OCI-LY7 (cell line): ENCODE data around the gene KCNIP1. TPM values are rescaled to one million over a fixed set of nuclear protein-coding genes. Genes with fewer than 3 reads are reported as not detected.

Source experiments
- BruUV-seq: library from RNA; stranded (reverse); fragments of 400-500 nt; replicated peaks from 2 replicates; lab custom pipeline; 2021; lab: Mats Ljungman, UMichigan
- CTCF ChIA-PET: fragments of 300-600 bp; sonication (Branson Sonifier 250); formaldehyde crosslinking; loops from one replicate; lab custom pipeline; 2022; ENCODE audit warnings: antibody characterized with exemption; ENCODE audit not compliant: unreplicated experiment; lab: Charles Lee
- POLR2A ChIA-PET: fragments of 300-600 bp; sonication (Branson Sonifier 250); formaldehyde crosslinking; loops from one replicate; lab custom pipeline; 2022; ENCODE audit warnings: antibody characterized with exemption; lab: Charles Lee
- DNase-seq: peaks from one replicate; pipeline ENCODE4 v3.0.0-alpha.2; 2015; ENCODE audit warnings: low spot score
- H2AFZ ChIP-seq: fragments of 200-600 bp; sonication (generic), shearing (Covaris generic); 2 replicates; pipeline ENCODE4 v1.6.1; 2014; ENCODE audit warnings: mild to moderate bottlenecking, antibody characterized with exemption, low read length, moderate library complexity
- H3K27ac ChIP-seq: fragments of 200-600 bp; sonication (generic); 2 replicates; pipeline ENCODE4 v1.5.1; 2014; ENCODE audit warnings: mixed run types, low read depth, mild to moderate bottlenecking, moderate library complexity, low read length, inconsistent platforms; ENCODE audit not compliant: poor library complexity, severe bottlenecking
- H3K36me3 ChIP-seq: fragments of 200-600 bp; sonication (generic); 2 replicates; pipeline ENCODE4 v1.6.1; 2014; ENCODE audit warnings: mild to moderate bottlenecking, antibody characterized with exemption, low read length, moderate library complexity, mixed read lengths; ENCODE audit not compliant: insufficient read depth
- H3K4me1 ChIP-seq: fragments of 200-600 bp; sonication (generic); 2 replicates; pipeline ENCODE4 v1.5.1; 2014; ENCODE audit warnings: mild to moderate bottlenecking, low read length; ENCODE audit not compliant: insufficient read depth, poor library complexity, severe bottlenecking
- H3K4me2 ChIP-seq: fragments of 200-600 bp; sonication (generic); 2 replicates; pipeline ENCODE4 v1.6.1; 2014; ENCODE audit warnings: mild to moderate bottlenecking, low read length
- H3K4me3 ChIP-seq: fragments of 200-600 bp; sonication (generic); 2 replicates; pipeline ENCODE4 v1.5.1; 2014; ENCODE audit warnings: mild to moderate bottlenecking, low read depth, low read length; ENCODE audit not compliant: poor library complexity, severe bottlenecking
- H3K79me2 ChIP-seq: fragments of 200-600 bp; sonication (generic); 2 replicates; pipeline ENCODE4 v1.6.1; 2016; ENCODE audit warnings: low read depth, mild to moderate bottlenecking, low read length, moderate library complexity, mixed read lengths; ENCODE audit not compliant: insufficient read depth
- H3K9me2 ChIP-seq: fragments of 200-600 bp; sonication (generic); 2 replicates; pipeline ENCODE4 v1.6.1; 2016; ENCODE audit warnings: mild to moderate bottlenecking, low read length, mixed read lengths; ENCODE audit not compliant: insufficient read depth
- H3K9me3 ChIP-seq: fragments of 200-600 bp; sonication (generic); 2 replicates; pipeline ENCODE4 v1.6.1; 2014; ENCODE audit warnings: mild to moderate bottlenecking, mixed run types, low read length, mixed read lengths
- H4K20me1 ChIP-seq: fragments of 200-600 bp; sonication (generic); 2 replicates; pipeline ENCODE4 v1.6.1; 2014; ENCODE audit warnings: mild to moderate bottlenecking, antibody characterized with exemption, low read length, moderate library complexity, mixed read lengths; ENCODE audit not compliant: insufficient read depth
- CTCF ChIP-seq: fragments of 200-600 bp; sonication (generic); conservative IDR thresholded peaks from 2 replicates; pipeline ENCODE4 v1.5.1; 2014; ENCODE audit warnings: mild to moderate bottlenecking, antibody characterized with exemption, low read length, moderate library complexity, mixed read lengths
- EZH2phosphoT487 ChIP-seq: fragments of 200-600 bp; sonication (generic); IDR thresholded peaks from 2 replicates; pipeline ENCODE4 v1.6.1; 2018; ENCODE audit warnings: low read depth, borderline replicate concordance, mild to moderate bottlenecking, mixed run types, antibody characterized with exemption, low read length, moderate library complexity, mixed read lengths
- intact Hi-C: fragments of 100-400 bp; cut with micrococcal nuclease; formaldehyde crosslinking; loops from one replicate; pipeline ENCODE4 v1.10.0; 2022; ENCODE audit not compliant: unreplicated experiment
- total RNA-seq, 2 experiments: library from RNA; depleted of rRNA in 1 of 2; stranded (reverse); fragments of >200 nt in 1 of 2; shearing (Covaris generic) in 1 of 2; gene quantifications; 2 replicates each; pipeline ENCODE4 v1.2.3, GENCODE V29; 2014 to 2022

Gene KCNIP1
- total RNA-seq, 2 experiments from 2014 or later: not detected

GRCh38 chr5:170697031-170697430 is 193.2 kb downstream of the KCNIP1 start:
- Histone ChIP-seq H3K4me3 (no peak overlapping the region), H4K20me1 (no peaks in the 10 kb centered on the region), H2AFZ (no peak overlapping the region), H3K9me3 (no peaks in the 10 kb centered on the region), H3K9me2 (no peaks in the 10 kb centered on the region), H3K36me3 (no peaks in the 10 kb centered on the region), H3K4me1 (no peaks in the 10 kb centered on the region), H3K79me2 (no peaks in the 10 kb centered on the region), H3K4me2 (no peak overlapping the region), H3K27ac (no peak overlapping the region)
- intact Hi-C loops: no loop called here
- ChIA-PET POLR2A (no interaction called here), CTCF (no interaction called here)
- DNase-seq: no peak
- TF ChIP-seq CTCF (no peak), EZH2phosphoT487 (no peak)
- no TSS peak for BruUV-seq

- POLR2A ChIA-PET: no interaction called here
- Histone ChIP-seq H3K36me3 (no peaks in the 10 kb centered on the region), H3K79me2 (no peaks in the 10 kb centered on the region), H3K4me3 (no peak overlapping the region), H2AFZ (no peak overlapping the region), H4K20me1 (no peaks in the 10 kb centered on the region), H3K27ac (no peak overlapping the region), H3K9me3 (no peaks in the 10 kb centered on the region), H3K9me2 (no peaks in the 10 kb centered on the region), H3K4me1 (no peaks in the 10 kb centered on the region), H3K4me2 (no peak overlapping the region)
- no TSS peak for BruUV-seq
- intact Hi-C loops: no loop called here
- no peak for DNase-seq
- TF ChIP-seq CTCF: no peak
- TF ChIP-seq EZH2phosphoT487: no peak
- CTCF ChIA-PET: no interaction called here
Observed at GRCh38 chr5:170700503-170700902, 196.7 kb downstream of the KCNIP1 start.

GRCh38 chr5:170701334-170701733 is 197.5 kb downstream of the KCNIP1 start:
- Histone ChIP-seq H3K4me3 (no peak overlapping the region), H4K20me1 (no peaks in the 10 kb centered on the region), H2AFZ (no peak overlapping the region), H3K79me2 (no peaks in the 10 kb centered on the region), H3K36me3 (no peaks in the 10 kb centered on the region), H3K4me1 (no peaks in the 10 kb centered on the region), H3K27ac (no peak overlapping the region), H3K9me3 (no peaks in the 10 kb centered on the region), H3K4me2 (no peak overlapping the region), H3K9me2 (no peaks in the 10 kb centered on the region)
- no peak for TF ChIP-seq CTCF
- TF ChIP-seq EZH2phosphoT487: no peak
- CTCF ChIA-PET: no interaction called here
- no peak for DNase-seq
- POLR2A ChIA-PET: interaction anchor here (0.6 kb wide), 1 partner anchor 18 kb away, joined by 3 read pairs; no protein-coding TSS in a partner anchor
- intact Hi-C loops: no loop called here
- BruUV-seq: no TSS peak
